ENCODE results near the gene ING5. TPM values are rescaled to one million over a fixed set of nuclear protein-coding genes. Genes with fewer than 3 reads are reported as not detected.

ING5 gene
- total and polyA plus RNA-seq, 2 donors (not counting 3 experiments of a cell fraction or from before 2014, with no cell fraction given): 24.5 to 33.4 TPM

GRCh38 chr2:241720560-241720959 lies 18.7 kb downstream of the ING5 start:
- FAIRE-seq: no peak
- intact Hi-C loops (cut with micrococcal nuclease): no loop called here
- Histone ChIP-seq H4K20me1 (replicated peaks; ENCODE audit: control insufficient read depth, extremely low read depth, insufficient read depth, low read length) (no peaks in the 10 kb centered on the region), H3K36me3 (ENCODE audit: control insufficient read depth in 2 of 2, extremely low read depth in 1 of 2, insufficient read depth in 2 of 2, low read length in 2 of 2) (peaks cover 0 to 21% of the 10 kb centered on the region in 2 experiments), H3K9ac (replicated peaks; ENCODE audit: extremely low read depth, insufficient read depth, low read length) (no peak overlapping the region), H3K4me1 (ENCODE audit: control insufficient read depth, extremely low read depth, insufficient read depth, low read length) (no peaks in the 10 kb centered on the region), H3K4me3 (replicated peaks in 1 of 3; ENCODE audit: insufficient read depth in 1 of 3, low read depth in 1 of 3, low read length in 3 of 3) (no peak overlapping the region), H2AFZ (ENCODE audit: low read depth, low read length) (no peak overlapping the region), H3K79me2 (ENCODE audit: control insufficient read depth, insufficient read depth, low read length) (no peaks in the 10 kb centered on the region), H3K27ac (ENCODE audit: insufficient read depth, low read depth, low read length) (no peak overlapping the region), H3K27me3 (ENCODE audit: control insufficient read depth in 2 of 2, insufficient read depth in 2 of 2, low read length in 2 of 2) (no peaks in the 10 kb centered on the region), H3K4me2 (ENCODE audit: insufficient read depth, low read length) (no peak overlapping the region), H3K9me1 (replicated peaks; ENCODE audit: control insufficient read depth, extremely low read depth, insufficient read depth, low read length) (no peaks in the 10 kb centered on the region), H3K9me3 (replicated peaks; ENCODE audit: control insufficient read depth, insufficient read depth, low read length) (no peaks in the 10 kb centered on the region)
- ChIA-PET CTCF (interaction anchor here (1.0 kb wide), 1 partner anchor 13 kb away, joined by 3 read pairs; the partner anchor contains the start of gene D2HGDH), POLR2A (no interaction called here)
- dilution Hi-C loops (cut with MboI; ENCODE audit: extremely low pct_ligation_motif_present, low sequenced_read_pairs): no loop called here
- TF ChIP-seq MAX (IDR thresholded peaks at IDR 0.05; ENCODE audit: insufficient read depth, insufficient read length) (no peak), EZH2 (IDR thresholded peaks at IDR 0.05; ENCODE audit: borderline replicate concordance, low read depth, low read length, severe bottlenecking) (no peak), GATA2 (IDR thresholded peaks at IDR 0.05; ENCODE audit: insufficient read depth, insufficient read length, low read depth, low read length) (no peak), POLR2AphosphoS5 (IDR thresholded peaks at IDR 0.05; ENCODE audit: insufficient read depth, low read depth, low read length) (no peak), MYC (IDR thresholded peaks at IDR 0.05; ENCODE audit: low read depth, low read length) (no peak), POLR2A (IDR thresholded peaks at IDR 0.05; ENCODE audit: low read depth, low read length) (no peak), FOS (IDR thresholded peaks at IDR 0.05; ENCODE audit: borderline replicate concordance, insufficient read depth, low read length) (no peak), JUN (IDR thresholded peaks at IDR 0.05; ENCODE audit: borderline replicate concordance, insufficient read depth, insufficient read length, low read depth) (no peak)
- TF ChIP-seq, protein P1, sequence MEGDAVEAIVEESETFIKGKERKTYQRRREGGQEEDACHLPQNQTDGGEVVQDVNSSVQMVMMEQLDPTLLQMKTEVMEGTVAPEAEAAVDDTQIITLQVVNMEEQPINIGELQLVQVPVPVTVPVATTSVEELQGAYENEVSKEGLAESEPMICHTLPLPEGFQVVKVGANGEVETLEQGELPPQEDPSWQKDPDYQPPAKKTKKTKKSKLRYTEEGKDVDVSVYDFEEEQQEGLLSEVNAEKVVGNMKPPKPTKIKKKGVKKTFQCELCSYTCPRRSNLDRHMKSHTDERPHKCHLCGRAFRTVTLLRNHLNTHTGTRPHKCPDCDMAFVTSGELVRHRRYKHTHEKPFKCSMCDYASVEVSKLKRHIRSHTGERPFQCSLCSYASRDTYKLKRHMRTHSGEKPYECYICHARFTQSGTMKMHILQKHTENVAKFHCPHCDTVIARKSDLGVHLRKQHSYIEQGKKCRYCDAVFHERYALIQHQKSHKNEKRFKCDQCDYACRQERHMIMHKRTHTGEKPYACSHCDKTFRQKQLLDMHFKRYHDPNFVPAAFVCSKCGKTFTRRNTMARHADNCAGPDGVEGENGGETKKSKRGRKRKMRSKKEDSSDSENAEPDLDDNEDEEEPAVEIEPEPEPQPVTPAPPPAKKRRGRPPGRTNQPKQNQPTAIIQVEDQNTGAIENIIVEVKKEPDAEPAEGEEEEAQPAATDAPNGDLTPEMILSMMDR (IDR thresholded peaks at IDR 0.05; ENCODE audit: extremely low read depth in 1 of 2, insufficient read depth in 1 of 2, low read depth in 1 of 2, low read length in 2 of 2): no peak
- BruUV-seq (replicated peaks): no TSS peak
- no peak for DNase-seq (ENCODE audit: low read depth, low spot score)

Measured in endothelial cell of umbilical vein (primary cell).